HepG2 (cell line): ENCODE measurements around the gene JAK2. TPM values are rescaled to one million over a fixed set of nuclear protein-coding genes. Genes with fewer than 3 reads are reported as not detected.

ENCODE experiments used
- ATAC-seq: fragments of 200-7000 bp; cut with Tn5 transposase; 3 replicates; pipeline ENCODE4 v1.9.1; 2020; ENCODE audit warnings: mild to moderate bottlenecking, moderate library complexity
- BruUV-seq: library from RNA; stranded (reverse); fragments of 400-500 nt; replicated peaks from 2 replicates; lab custom pipeline; 2021; lab: Mats Ljungman, UMichigan
- CTCF ChIA-PET: fragments of 300-600 bp; formaldehyde crosslinking; extraction: SDS; loops from one replicate; lab custom pipeline; 2021; ENCODE audit warnings: low total read pairs, inconsistent platforms, low intra/inter-chr PET ratio; lab: Yijun Ruan, JAX
- POLR2A ChIA-PET: fragments of 350-600 bp; sonication (Branson Sonifier 250); formaldehyde crosslinking; loops from one replicate; lab custom pipeline; 2020; ENCODE audit warnings: antibody characterized with exemption, inconsistent platforms; lab: Yijun Ruan, JAX
- DNase-seq: peaks from one replicate; pipeline ENCODE4 v3.0.0-alpha.2; 2015; ENCODE audit warnings: low spot score
- FAIRE-seq: peaks from 3 replicates; lab custom pipeline; 2011; peaks lifted over from hg19 to GRCh38; lab: Jason Lieb, UNC
- H2AFZ ChIP-seq: one replicate; pipeline ENCODE4 v1.6.1; 2011; ENCODE audit warnings: low read length, inconsistent platforms
- H3K27ac ChIP-seq: fragments of 300-600 bp; 3 replicates; pipeline ENCODE4 v1.8.0; 2011; ENCODE audit warnings: mixed run types, mild to moderate bottlenecking, mixed read lengths, low read length, inconsistent platforms; ENCODE audit not compliant: insufficient read depth; ENCODE audit errors: extremely low read length
- H3K27me3 ChIP-seq, 2 experiments: fragments of 200-600 bp in 1 of 2; 2 replicates in 1 of 2; 3 replicates in 1 of 2; pipeline versions ENCODE4 v1.6.0 to v1.8.0; 2011; ENCODE audit warnings: low read length in 2 of 2, mild to moderate bottlenecking in 2 of 2, moderate library complexity in 2 of 2, inconsistent platforms in 1 of 2; ENCODE audit not compliant: insufficient read depth in 2 of 2, control insufficient read depth in 1 of 2
- H3K36me3 ChIP-seq, 2 experiments: fragments of 200-600 bp in 1 of 2; replicated peaks in 1 of 2; 2 replicates in 1 of 2; 3 replicates in 1 of 2; pipeline versions ENCODE4 v1.5.1 to v1.8.0; 2011; ENCODE audit warnings: low read length in 2 of 2, inconsistent platforms in 1 of 2; ENCODE audit not compliant: insufficient read depth in 2 of 2, control insufficient read depth in 1 of 2
- H3K4me1 ChIP-seq: 2 replicates; pipeline ENCODE4 v1.5.1; 2012; ENCODE audit warnings: low read length, inconsistent platforms; ENCODE audit not compliant: insufficient read depth
- H3K4me2 ChIP-seq: 2 replicates; pipeline ENCODE4 v1.6.0; 2011; ENCODE audit warnings: low read depth, low read length, inconsistent platforms
- H3K4me3 ChIP-seq, 3 experiments: fragments of 200-600 bp in 1 of 3; sonication (generic), shearing (Covaris generic) in 1 of 3; replicated peaks in 1 of 3; 2 replicates each; pipeline ENCODE4 v1.5.1; 2011 to 2016; ENCODE audit warnings: low read length in 3 of 3, inconsistent platforms in 2 of 3, low read depth in 2 of 3, mild to moderate bottlenecking in 2 of 3, control low read depth in 1 of 3, mixed read lengths in 1 of 3; ENCODE audit not compliant: insufficient read depth in 1 of 3
- H3K79me2 ChIP-seq: one replicate; pipeline ENCODE4 v1.6.1; 2011; ENCODE audit warnings: low read length, inconsistent platforms; ENCODE audit not compliant: insufficient read depth
- H3K9ac ChIP-seq: 2 replicates; pipeline ENCODE4 v1.6.0; 2011; ENCODE audit warnings: mild to moderate bottlenecking, low read depth, low read length, inconsistent platforms; ENCODE audit not compliant: insufficient read depth
- H3K9me3 ChIP-seq: 2 replicates; pipeline ENCODE4 v1.5.1; 2012; ENCODE audit warnings: mild to moderate bottlenecking, low read length
- H4K20me1 ChIP-seq: 2 replicates; pipeline ENCODE4 v1.6.0; 2011; ENCODE audit warnings: inconsistent platforms, mild to moderate bottlenecking, low read length, moderate library complexity; ENCODE audit not compliant: insufficient read depth
- CC2D1A ChIP-seq: sonication (generic); formaldehyde crosslinking; IDR thresholded peaks from 2 replicates; pipeline ENCODE4 v1.8.1; 2023; ENCODE audit warnings: mild to moderate bottlenecking, missing genetic modification reagents
- KDM5A ChIP-seq: fragments of 200-600 bp; sonication (generic); IDR thresholded peaks from 2 replicates; pipeline ENCODE4 v1.7.0; 2018; ENCODE audit warnings: antibody characterized with exemption, mild to moderate bottlenecking, low read length, borderline replicate concordance
- MED8 ChIP-seq: sonication (generic); formaldehyde crosslinking; IDR thresholded peaks from 2 replicates; pipeline ENCODE4 v1.8.1; 2023; ENCODE audit warnings: mild to moderate bottlenecking, missing genetic modification reagents; ENCODE audit not compliant: insufficient replicate concordance
- NFKB2 ChIP-seq: sonication (generic); formaldehyde crosslinking; IDR thresholded peaks from 2 replicates; pipeline ENCODE4 v1.4.0; 2020; ENCODE audit warnings: missing genetic modification reagents, borderline replicate concordance
- PCBP1 ChIP-seq: fragments of 200-400 bp; formaldehyde crosslinking; IDR thresholded peaks from 2 replicates; pipeline ENCODE4 v1.6.1; 2017; ENCODE audit warnings: mild to moderate bottlenecking, low read depth, low read length, borderline replicate concordance
- SCMH1 ChIP-seq: sonication (generic); formaldehyde crosslinking; IDR thresholded peaks from 2 replicates; pipeline ENCODE4 v1.9.0; 2021; ENCODE audit warnings: missing genetic modification reagents, mild to moderate bottlenecking, borderline replicate concordance
- SOX5 ChIP-seq: IDR thresholded peaks from 2 replicates; pipeline ENCODE4 v1.6.1; 2016; ENCODE audit warnings: borderline replicate concordance
- SP140L ChIP-seq: sonication (generic); formaldehyde crosslinking; IDR thresholded peaks from 2 replicates; pipeline ENCODE4 v1.4.0; 2020; ENCODE audit warnings: missing genetic modification reagents, borderline replicate concordance
- THAP7 ChIP-seq: sonication (generic); formaldehyde crosslinking; IDR thresholded peaks from 2 replicates; pipeline ENCODE4 v1.8.1; 2023; ENCODE audit warnings: mild to moderate bottlenecking, missing genetic modification reagents
- ZBTB49 ChIP-seq: sonication (generic); formaldehyde crosslinking; IDR thresholded peaks from 2 replicates; pipeline ENCODE4 v1.4.0; 2020; ENCODE audit warnings: missing genetic modification reagents, borderline replicate concordance
- ZBTB8A ChIP-seq: sonication (generic); formaldehyde crosslinking; IDR thresholded peaks from 2 replicates; pipeline ENCODE4 v1.4.0; 2020; ENCODE audit warnings: mild to moderate bottlenecking, low read depth, missing genetic modification reagents, borderline replicate concordance
- ZNF580 ChIP-seq: IDR thresholded peaks from 2 replicates; pipeline ENCODE4 v1.6.1; 2016; ENCODE audit warnings: low read depth, borderline replicate concordance
- ZNF746 ChIP-seq: sonication (generic); formaldehyde crosslinking; IDR thresholded peaks from 2 replicates; pipeline ENCODE4 v1.8.0; 2022; ENCODE audit warnings: mild to moderate bottlenecking, missing genetic modification reagents
- ZZZ3 ChIP-seq: sonication (generic); formaldehyde crosslinking; IDR thresholded peaks from 2 replicates; pipeline ENCODE4 v1.4.0; 2020; ENCODE audit warnings: missing genetic modification reagents, mild to moderate bottlenecking, borderline replicate concordance
- WGBS: methylation state at CpG from one replicate; pipeline ENCODE4 v1.1.6; 2017; ENCODE audit warnings: low lambda C conversion rate; 5-methylcytosine and 5-hydroxymethylcytosine counted together
- in situ Hi-C: cut with HindIII; loops from 2 replicates; pipeline ENCODE4 v1.10.0; 2017; ENCODE audit warnings: low pct_unique_long_range_greater_than_20kb; ENCODE audit not compliant: extremely low pct_ligation_motif_present
- intact Hi-C: fragments of 100-400 bp; cut with micrococcal nuclease; formaldehyde crosslinking; loops from one replicate; pipeline ENCODE4 v1.10.0; 2022; ENCODE audit not compliant: unreplicated experiment
- polyA plus RNA-seq, 8 experiments: library from polyadenylated mRNA; depleted of rRNA in 3 of 8; stranded (reverse) in 7 of 8; unstranded in 1 of 8; fragments of >200 nt; fragmentation: Illumina TruSeq in 4 of 8; extraction: Trizol in 4 of 8; gene quantifications; 2 replicates each; pipeline versions ENCODE4 v1.2.1 to v1.2.3, GENCODE V29; 2011 to 2016; ENCODE audit warnings: low read depth in 4 of 8, missing spikeins in 1 of 8, mixed read lengths in 1 of 8; ENCODE audit not compliant: insufficient read depth in 1 of 8
- total RNA-seq, 5 experiments: library from RNA; depleted of rRNA; stranded (reverse); fragments of >200 nt; fragmentation: Illumina TruSeq; extraction: Trizol; gene quantifications; 2 replicates each; pipeline ENCODE4 v1.2.3, GENCODE V29; 2016; ENCODE audit warnings: low read depth in 1 of 5

The JAK2 gene
- total and polyA plus RNA-seq, 2 of the 13 experiments (the other 11 are each of a cell fraction or from before 2014, with no cell fraction given), result 1.1 to 4.1 TPM

GRCh38 chr9:4967523-4967922 is 17.5 kb upstream of the JAK2 start:
- TF ChIP-seq SP140L, result no peak
- no peak for TF ChIP-seq PCBP1
- TF ChIP-seq SOX5 (CRISPR knock-in tag), result no peak
- no peak for TF ChIP-seq SCMH1 (CRISPR knock-in tag)
- no peak for TF ChIP-seq ZNF580 (CRISPR knock-in tag)
- TF ChIP-seq ZBTB8A (CRISPR knock-in tag), result no peak
- no peak for TF ChIP-seq ZNF746 (CRISPR knock-in tag)
- TF ChIP-seq MED8 (CRISPR knock-in tag), result no peak
- TF ChIP-seq NFKB2 (CRISPR knock-in tag), result no peak
- TF ChIP-seq THAP7 (CRISPR knock-in tag), result no peak
- no peak for TF ChIP-seq KDM5A
- no peak for TF ChIP-seq CC2D1A
- TF ChIP-seq ZBTB49 (CRISPR knock-in tag), result no peak
- TF ChIP-seq ZZZ3 (CRISPR knock-in tag), result no peak
- Histone ChIP-seq H3K9me3 (no peaks in the 10 kb centered on the region), H4K20me1 (no peaks in the 10 kb centered on the region), H3K4me1 (peaks cover 8% of the 10 kb centered on the region), H3K4me3 (no peak overlapping the region), H2AFZ (no peak overlapping the region), H3K79me2 (no peaks in the 10 kb centered on the region), H3K36me3 (no peaks in the 10 kb centered on the region), H3K4me2 (no peak overlapping the region), H3K27ac (no peak overlapping the region), H3K27me3 (no peaks in the 10 kb centered on the region), H3K9ac (no peak overlapping the region)
- FAIRE-seq, result no peak
- BruUV-seq, result no TSS peak
- 86% methylated on average over 3 of the region's 3 CpGs for WGBS
- POLR2A ChIA-PET, result no interaction called here
- no peak for DNase-seq
- ATAC-seq, result no peak
- intact Hi-C loops, result no loop called here
- CTCF ChIA-PET, result no interaction called here
- in situ Hi-C loops, result no loop called here
